GM23248 (cell line): ENCODE results near the gene EXOC2. TPM values are rescaled to one million over a fixed set of nuclear protein-coding genes. Genes with fewer than 3 reads are reported as not detected.

Experiments used
- DNase-seq: peaks from one replicate; pipeline ENCODE4 v3.0.0-alpha.2; 2015
- H2AFZ ChIP-seq: fragments of 200-600 bp; sonication (generic); 2 replicates; pipeline ENCODE4 v1.6.1; 2016; ENCODE audit warnings: antibody characterized with exemption
- H3F3A ChIP-seq: fragments of 200-600 bp; sonication (generic); 2 replicates; pipeline ENCODE4 v1.6.1; 2016; ENCODE audit warnings: mild to moderate bottlenecking, antibody characterized with exemption, mixed run types; ENCODE audit not compliant: insufficient read depth
- H3K27ac ChIP-seq: fragments of 200-600 bp; sonication (generic); 2 replicates; pipeline ENCODE4 v1.5.1; 2016; ENCODE audit warnings: mild to moderate bottlenecking
- H3K27me3 ChIP-seq: fragments of 200-600 bp; sonication (generic); replicated peaks from 2 replicates; pipeline ENCODE4 v1.6.1; 2016; ENCODE audit warnings: mild to moderate bottlenecking; ENCODE audit not compliant: insufficient read depth
- H3K36me3 ChIP-seq: fragments of 200-600 bp; sonication (generic); 2 replicates; pipeline ENCODE4 v1.6.1; 2016; ENCODE audit warnings: low read depth, mild to moderate bottlenecking
- H3K4me1 ChIP-seq: fragments of 200-600 bp; sonication (generic); 2 replicates; pipeline ENCODE4 v1.6.1; 2016; ENCODE audit warnings: mild to moderate bottlenecking; ENCODE audit not compliant: insufficient read depth
- H3K4me2 ChIP-seq: fragments of 200-600 bp; sonication (generic); one replicate; pipeline ENCODE4 v1.6.1; 2016; ENCODE audit warnings: mild to moderate bottlenecking; ENCODE audit not compliant: unreplicated experiment
- H3K4me3 ChIP-seq: fragments of 200-600 bp; sonication (generic); 2 replicates; pipeline ENCODE4 v1.5.1; 2016; ENCODE audit warnings: mild to moderate bottlenecking
- H3K79me2 ChIP-seq: fragments of 200-600 bp; sonication (generic); 2 replicates; pipeline ENCODE4 v1.6.1; 2016; ENCODE audit warnings: mild to moderate bottlenecking; ENCODE audit not compliant: insufficient read depth
- H3K9ac ChIP-seq: fragments of 200-600 bp; sonication (generic); 2 replicates; pipeline ENCODE4 v1.6.1; 2016; ENCODE audit warnings: mild to moderate bottlenecking
- H3K9me2 ChIP-seq: fragments of 200-600 bp; sonication (generic); 2 replicates; pipeline ENCODE4 v1.6.1; 2016; ENCODE audit warnings: mixed run types, mild to moderate bottlenecking, moderate library complexity; ENCODE audit not compliant: insufficient read depth
- H3K9me3 ChIP-seq: fragments of 200-600 bp; sonication (generic); one replicate; pipeline ENCODE4 v1.6.1; 2017; ENCODE audit warnings: low read depth
- H4K20me1 ChIP-seq: fragments of 200-600 bp; sonication (generic); 2 replicates; pipeline ENCODE4 v1.6.0; 2016; ENCODE audit not compliant: insufficient read depth
- EZH2 ChIP-seq: fragments of 200-600 bp; sonication (generic); IDR thresholded peaks from 2 replicates; pipeline ENCODE4 v1.6.1; 2018; ENCODE audit warnings: antibody characterized with exemption, mild to moderate bottlenecking; ENCODE audit not compliant: insufficient read depth, poor library complexity, severe bottlenecking
- EZH2phosphoT487 ChIP-seq: fragments of 200-600 bp; sonication (generic); IDR thresholded peaks from 2 replicates; pipeline ENCODE4 v1.6.1; 2018; ENCODE audit warnings: antibody characterized with exemption, moderate library complexity, mild to moderate bottlenecking, low read depth; ENCODE audit not compliant: insufficient read depth
- whole genome bisulfite sequencing, 2 experiments: methylation state at CpG; one replicate each; pipeline ENCODE4 v1.1.6; 2015 to 2017; ENCODE audit warnings: low lambda C conversion rate in 2 of 2, low coverage in 1 of 2; ENCODE audit errors: missing lambda C conversion rate in 2 of 2; 5-methylcytosine and 5-hydroxymethylcytosine counted together
- in situ Hi-C: fragments of 300-500 bp; cut with MboI; formaldehyde crosslinking; loops from 2 replicates; pipeline ENCODE4 v1.15.0; 2020
- polyA plus RNA-seq: library from polyadenylated mRNA; unstranded; fragments of >200 nt; fragmentation: Nextera tagmentation; extraction: Ambion mirVana; gene quantifications from 2 replicates; pipeline ENCODE4 v1.2.1, GENCODE V29; 2016
- total RNA-seq: library from RNA; depleted of rRNA; stranded (reverse); fragments of >200 nt; shearing (Covaris generic); gene quantifications from 2 replicates; pipeline ENCODE4 v1.2.3, GENCODE V29; 2014

The EXOC2 gene
- total and polyA plus RNA-seq, 2 experiments from 2014 or later, result 17.5 to 32.9 TPM

DNA sequence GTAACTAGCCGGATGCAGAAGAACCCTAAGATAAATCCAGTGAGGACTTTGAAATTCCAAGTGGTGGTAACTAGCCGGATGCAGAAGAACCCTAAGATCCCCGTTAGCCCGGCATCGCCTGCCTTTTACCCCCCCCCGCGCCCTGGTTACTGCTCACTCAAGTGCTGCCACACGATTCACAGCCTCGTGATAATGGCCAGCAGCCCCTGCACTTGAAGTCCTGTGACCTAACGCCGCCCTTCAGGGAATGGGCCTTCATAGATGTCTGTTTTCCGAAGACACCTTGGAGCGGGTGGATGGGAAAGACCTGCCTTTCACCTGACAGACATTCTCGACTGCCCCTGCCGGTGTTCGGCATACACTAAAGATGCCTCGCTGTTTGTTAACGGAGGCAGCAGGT lies 163.9 kb downstream of the EXOC2 start:
- no peak for DNase-seq
- H3K9ac ChIP-seq, result no peak overlapping the region
- 96 to 97% methylated on average over 16 to 18 of the region's 18 CpGs for WGBS, 2 experiments
- H3K79me2 ChIP-seq, result no peaks in the 10 kb centered on the region
- H3F3A ChIP-seq, result no peaks in the 10 kb centered on the region
- H3K27me3 ChIP-seq, result no peaks in the 10 kb centered on the region
- no peaks in the 10 kb centered on the region for H3K4me1 ChIP-seq
- H3K4me3 ChIP-seq, result no peak overlapping the region
- in situ Hi-C loops, result no loop called here
- H3K9me3 ChIP-seq, result no peaks in the 10 kb centered on the region
- H4K20me1 ChIP-seq, result no peaks in the 10 kb centered on the region
- no peak for TF ChIP-seq EZH2phosphoT487
- no peak for TF ChIP-seq EZH2
- no peak overlapping the region for H3K27ac ChIP-seq
- no peak overlapping the region for H3K4me2 ChIP-seq
- no peaks in the 10 kb centered on the region for H3K9me2 ChIP-seq
- no peaks in the 10 kb centered on the region for H3K36me3 ChIP-seq
- H2AFZ ChIP-seq, result no peak overlapping the region

DNA sequence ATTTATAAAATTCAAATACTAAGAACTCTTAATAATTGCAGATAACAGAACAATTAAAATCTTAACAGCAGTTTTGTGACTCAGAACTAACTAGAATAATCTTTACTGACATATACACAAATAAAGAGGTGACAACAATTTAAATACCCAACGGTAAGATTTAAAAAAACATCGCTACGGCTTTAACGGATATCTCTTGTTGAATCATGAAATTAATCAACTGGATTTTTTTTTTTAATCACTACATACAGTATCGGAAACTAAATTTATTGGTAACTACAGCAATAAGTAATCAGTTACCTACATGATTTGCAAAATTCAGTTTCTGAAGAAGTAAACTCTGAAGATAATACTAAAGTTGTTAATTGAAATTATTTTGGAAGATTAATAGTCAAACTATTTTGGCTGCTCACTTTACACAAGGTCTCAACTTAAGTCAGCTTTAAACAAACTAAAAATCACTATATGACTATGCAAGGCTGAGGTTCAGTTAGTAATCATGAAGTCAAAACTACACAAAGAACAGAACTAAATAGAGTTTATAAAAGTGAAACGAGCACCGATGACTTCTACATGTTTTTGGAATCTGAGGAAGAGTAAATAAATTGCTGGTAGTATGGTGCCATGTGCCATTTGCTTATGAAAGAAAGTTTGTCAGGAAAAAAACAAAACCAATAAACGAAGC lies 164.8 kb downstream of the EXOC2 start:
- peaks cover 5% of the 10 kb centered on the region; the same call in 1 of the 2 replicates for H3K36me3 ChIP-seq
- 95 to 98% methylated on average over 8 of the region's 8 CpGs for WGBS, 2 experiments
- H3K4me1 ChIP-seq, result no peaks in the 10 kb centered on the region
- H3K4me2 ChIP-seq, result no peak overlapping the region
- in situ Hi-C loops, result no loop called here
- no peak overlapping the region for H2AFZ ChIP-seq
- TF ChIP-seq EZH2phosphoT487, result no peak
- TF ChIP-seq EZH2, result no peak
- H3K27ac ChIP-seq, result no peak overlapping the region
- no peak for DNase-seq
- H3K27me3 ChIP-seq, result no peaks in the 10 kb centered on the region
- no peaks in the 10 kb centered on the region for H3K9me2 ChIP-seq
- no peaks in the 10 kb centered on the region for H4K20me1 ChIP-seq
- no peaks in the 10 kb centered on the region for H3K9me3 ChIP-seq
- H3K9ac ChIP-seq, result no peak overlapping the region
- H3F3A ChIP-seq, result no peaks in the 10 kb centered on the region
- no peaks in the 10 kb centered on the region for H3K79me2 ChIP-seq
- H3K4me3 ChIP-seq, result no peak overlapping the region

DNA sequence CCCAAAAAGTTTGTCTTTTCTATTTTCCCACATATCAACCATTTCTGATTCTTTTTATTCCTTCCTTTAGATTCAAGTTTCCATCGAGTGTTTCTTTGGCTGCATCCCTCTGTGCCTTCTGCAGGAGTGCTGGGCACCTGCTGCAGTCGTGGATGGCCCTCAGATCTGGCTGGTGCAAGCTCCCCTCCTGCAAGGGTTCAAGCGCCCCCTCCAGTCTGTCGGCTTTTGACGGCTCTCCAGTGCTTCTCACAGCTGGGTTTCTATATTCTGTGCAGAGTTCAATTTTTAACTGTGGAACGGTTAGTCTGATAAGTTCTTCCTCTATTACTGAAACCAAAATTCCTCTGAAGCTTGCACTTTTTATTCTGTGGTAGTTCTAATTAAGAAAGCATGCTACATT lies 168.1 kb downstream of the EXOC2 start:
- no peak for DNase-seq
- in situ Hi-C loops, result no loop called here
- peaks cover 5% of the 10 kb centered on the region; the same call in 1 of the 2 replicates for H3K36me3 ChIP-seq
- H4K20me1 ChIP-seq, result no peaks in the 10 kb centered on the region
- no peak overlapping the region for H3K9ac ChIP-seq
- no peaks in the 10 kb centered on the region for H3K79me2 ChIP-seq
- H3K4me2 ChIP-seq, result no peak overlapping the region
- no peaks in the 10 kb centered on the region for H3K27me3 ChIP-seq
- H3K27ac ChIP-seq, result no peak overlapping the region
- no peaks in the 10 kb centered on the region for H3F3A ChIP-seq
- H3K4me1 ChIP-seq, result no peaks in the 10 kb centered on the region
- H2AFZ ChIP-seq, result no peak overlapping the region
- TF ChIP-seq EZH2, result no peak
- TF ChIP-seq EZH2phosphoT487, result no peak
- no peaks in the 10 kb centered on the region for H3K9me2 ChIP-seq
- H3K9me3 ChIP-seq, result no peaks in the 10 kb centered on the region
- no peak overlapping the region for H3K4me3 ChIP-seq
- 90 to 91% methylated on average over 6 of the region's 6 CpGs for WGBS, 2 experiments

DNA sequence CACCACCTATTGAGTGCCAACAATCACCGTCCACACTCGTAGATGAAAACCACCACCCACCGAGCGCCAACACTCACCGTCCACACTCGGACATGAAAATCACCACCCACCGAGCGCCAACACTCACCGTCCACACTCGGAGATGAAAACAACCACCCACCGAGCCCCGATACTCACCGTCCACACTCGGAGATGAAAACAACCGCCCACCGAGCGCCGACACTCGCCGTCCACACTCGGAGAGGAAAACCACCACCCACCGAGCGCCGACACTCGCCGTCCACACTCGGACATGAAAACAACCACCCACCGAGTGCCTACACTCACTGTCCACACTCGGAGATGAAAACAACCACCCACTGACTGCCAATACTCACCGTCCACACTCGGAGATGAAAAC lies 172.1 kb downstream of the EXOC2 start:
- Histone ChIP-seq H3K36me3 (peaks cover 5% of the 10 kb centered on the region; the same call in 1 of the 2 replicates), H2AFZ (no peak overlapping the region), H3F3A (no peaks in the 10 kb centered on the region), H3K27me3 (no peaks in the 10 kb centered on the region), H4K20me1 (no peaks in the 10 kb centered on the region), H3K9me3 (no peaks in the 10 kb centered on the region), H3K4me3 (no peak overlapping the region), H3K79me2 (no peaks in the 10 kb centered on the region), H3K9me2 (no peaks in the 10 kb centered on the region), H3K9ac (no peak overlapping the region), H3K4me1 (no peaks in the 10 kb centered on the region), H3K4me2 (no peak overlapping the region), H3K27ac (no peak overlapping the region)
- in situ Hi-C loops, result no loop called here
- TF ChIP-seq EZH2 (no peak), EZH2phosphoT487 (no peak)
- DNase-seq, result no peak
- WGBS, 2 experiments, result 93 to 94% methylated on average over 22 to 31 of the region's 31 CpGs
